Lung microvascular endothelial cell (primary cell): ENCODE data around the gene ARSI. TPM values are rescaled to one million over a fixed set of nuclear protein-coding genes. Genes with fewer than 3 reads are reported as not detected.

Source experiments
- DNase-seq, 2 donors: peaks; one replicate each; pipeline versions ENCODE4 v3.0.0 to v3.0.0-alpha.2; 2010; ENCODE audit warnings: low read depth in 2 of 2
- total RNA-seq: library from RNA; depleted of rRNA; stranded (reverse); fragments of >200 nt; gene quantifications from 2 replicates; pipeline ENCODE4 v1.2.1, GENCODE V29; 2014

The ARSI gene
- total RNA-seq, result 0.22 TPM in 1 of 2 replicates, not detected in the other

DNA sequence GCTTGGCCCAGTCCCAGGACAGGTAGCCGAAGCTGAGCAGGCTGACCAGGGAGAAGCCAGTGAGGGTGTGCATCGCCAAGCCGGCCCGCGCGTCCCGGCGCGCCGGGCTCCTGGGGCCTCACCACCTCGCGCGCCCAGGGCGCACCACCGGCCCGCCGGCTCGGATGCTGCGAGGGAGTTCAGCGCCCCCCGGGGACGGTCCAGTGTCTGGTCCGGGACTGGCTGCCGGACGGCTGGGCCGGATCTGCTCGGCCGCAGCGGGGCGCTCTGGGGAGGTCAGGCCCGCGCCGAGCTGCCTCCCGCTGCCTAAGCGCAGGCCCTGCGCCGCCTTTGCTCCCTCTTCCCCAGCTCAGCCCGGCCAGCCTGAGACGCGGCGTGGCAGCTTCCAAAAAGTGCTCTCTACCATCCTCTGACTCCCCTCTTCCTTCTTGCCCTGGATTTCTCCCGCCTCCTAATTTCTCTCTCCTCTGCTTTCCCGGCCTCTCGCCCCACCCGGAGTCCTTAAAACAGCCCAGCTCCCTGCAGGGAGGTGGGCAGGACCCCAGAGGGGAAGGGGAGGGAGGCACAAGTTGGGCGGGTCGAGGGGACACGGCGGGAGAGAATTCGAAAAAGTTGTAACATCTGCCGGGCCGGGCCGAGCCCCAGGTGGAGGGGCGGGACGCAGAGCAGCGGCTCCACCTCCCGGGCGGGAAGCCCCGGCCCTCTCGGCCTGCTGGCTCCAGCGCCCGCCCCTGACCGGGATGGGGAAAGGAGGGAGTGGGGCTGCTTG, at the start of gene ARSI:
ARSI (minus strand) TSS at position 605 of the 769 bp plus-strand sequence; CDS start at position 73, 532 bp downstream.
- peak; percentile 11 to 27 for DNase-seq

DNA sequence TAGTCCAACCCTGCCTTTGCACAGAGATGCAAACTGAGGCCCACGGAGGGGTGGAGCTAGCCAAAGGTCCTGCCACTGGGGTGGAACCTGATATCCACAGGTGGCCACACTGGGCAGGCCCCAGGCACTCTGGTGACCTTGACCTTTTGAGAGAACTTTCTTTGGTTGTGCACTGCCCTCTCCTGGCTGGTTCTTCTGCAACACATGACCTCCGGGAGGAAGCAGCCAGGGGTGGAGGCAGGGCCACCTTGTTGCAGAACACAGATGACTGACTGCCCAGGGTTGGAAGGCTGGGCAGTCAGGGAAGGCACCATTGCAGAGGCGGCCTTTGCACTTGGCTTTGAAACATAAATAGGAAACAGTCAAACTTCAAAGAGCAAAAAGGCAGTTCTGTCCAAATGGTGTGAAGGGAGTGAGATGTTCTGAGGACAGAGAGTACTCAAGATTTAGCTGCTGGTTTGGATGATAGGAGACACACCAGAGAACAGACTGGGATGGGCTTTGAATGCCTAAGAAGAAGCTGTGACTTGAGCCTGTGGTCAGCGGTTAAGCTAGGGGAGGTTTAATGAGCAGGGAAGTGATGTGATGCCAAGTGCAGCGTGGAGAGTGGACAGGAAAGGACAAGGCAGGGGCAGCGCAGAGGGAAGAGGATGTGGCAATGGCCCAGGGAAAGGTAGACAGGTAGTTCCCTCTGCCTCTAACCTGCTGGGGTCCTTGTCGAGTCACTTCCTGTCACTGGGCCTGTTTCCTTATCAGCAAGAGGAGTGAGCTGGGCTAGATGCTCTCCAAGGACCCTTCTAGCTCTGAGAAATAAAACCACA, 48.0 kb upstream of the ARSI start:
- DNase-seq, result peak; percentile 68 to 71

DNA sequence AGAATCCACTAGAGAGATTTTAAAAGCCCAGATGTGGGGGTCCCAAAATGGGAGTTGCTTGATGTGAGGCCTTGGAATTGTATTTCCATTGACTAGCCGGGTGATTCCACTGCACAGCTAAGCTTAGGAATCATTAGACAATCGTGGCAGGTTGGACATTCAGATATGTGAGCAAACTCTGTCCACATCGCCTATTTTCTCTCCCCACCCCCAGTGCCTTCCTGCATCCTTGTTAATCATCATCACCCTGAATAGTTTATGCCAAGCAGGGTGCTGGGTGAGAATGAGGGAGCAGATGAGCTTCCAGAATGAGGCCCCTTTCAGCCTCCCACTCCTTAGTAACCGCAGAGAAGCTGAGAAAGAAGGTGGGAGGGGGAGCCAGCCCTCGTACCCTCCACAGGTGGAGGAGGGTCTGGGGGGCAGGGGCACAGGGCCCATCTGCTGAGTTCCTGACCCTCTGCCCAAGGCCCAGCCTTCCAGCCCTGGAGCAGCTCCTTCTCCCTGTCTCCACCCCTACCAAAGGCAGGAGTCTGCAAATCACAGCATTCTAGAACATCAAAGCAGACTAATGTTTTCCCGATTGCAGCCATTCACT, 47.1 kb upstream of the ARSI start:
- DNase-seq, result no peak

DNA sequence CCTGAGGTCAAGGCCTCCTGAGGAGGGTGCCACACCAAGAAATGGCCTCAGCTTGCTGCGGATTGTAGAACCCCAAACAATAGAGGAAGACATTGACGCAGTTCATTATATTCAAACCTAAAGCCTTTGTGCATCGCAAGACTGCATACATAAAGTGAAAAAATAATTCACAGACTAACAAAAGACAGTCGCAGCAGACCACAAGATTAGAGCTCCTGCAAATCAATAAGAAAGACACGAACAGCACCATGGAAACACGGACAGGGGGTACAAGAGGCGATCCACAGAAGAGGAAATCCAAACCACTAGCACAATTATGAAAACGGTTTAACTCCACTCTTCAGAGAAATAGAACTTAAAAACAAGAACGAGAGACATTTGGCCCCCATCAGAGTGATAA, 44.7 kb upstream of the ARSI start:
- DNase-seq, result no peak

DNA sequence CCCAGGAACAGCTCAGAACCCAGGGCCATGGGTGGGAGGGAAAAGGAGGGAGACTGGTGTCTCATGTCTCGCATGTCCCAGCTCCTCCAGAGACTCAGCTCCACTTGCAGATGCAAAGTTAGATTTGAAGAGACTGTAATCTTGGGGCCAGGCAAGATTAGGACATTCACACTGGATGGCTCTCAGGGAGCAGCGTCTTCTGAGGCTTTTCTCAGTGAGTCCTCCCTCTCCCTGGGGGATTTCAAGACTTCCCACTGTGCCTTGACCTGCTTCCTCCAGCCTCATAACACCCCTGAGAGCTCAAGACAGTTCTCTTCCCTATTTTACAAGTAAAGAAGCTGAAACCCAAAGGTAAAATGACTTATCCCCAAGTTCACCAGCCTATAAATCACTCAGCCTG, 44.3 kb upstream of the ARSI start:
- DNase-seq, result no peak

DNA sequence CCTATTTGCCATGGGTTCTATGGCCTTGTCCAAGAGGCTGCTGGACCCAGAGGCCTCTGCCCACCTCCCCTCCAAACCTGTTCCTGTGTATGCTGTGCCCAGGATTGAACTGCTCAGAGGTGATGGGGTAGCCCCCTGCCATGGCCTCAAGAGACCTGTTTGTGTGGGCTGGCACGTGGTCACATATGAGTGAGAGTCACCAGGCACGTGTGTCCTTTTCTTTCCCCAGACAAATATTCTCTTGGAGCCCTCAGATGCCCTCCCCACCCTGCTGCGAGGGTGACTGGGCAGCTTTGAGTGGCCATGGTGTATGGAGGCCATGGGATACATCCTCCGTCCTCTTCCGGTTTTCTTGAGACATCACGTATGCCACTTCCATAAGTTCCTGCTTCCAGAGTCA, 43.9 kb upstream of the ARSI start:
- DNase-seq, result no peak

DNA sequence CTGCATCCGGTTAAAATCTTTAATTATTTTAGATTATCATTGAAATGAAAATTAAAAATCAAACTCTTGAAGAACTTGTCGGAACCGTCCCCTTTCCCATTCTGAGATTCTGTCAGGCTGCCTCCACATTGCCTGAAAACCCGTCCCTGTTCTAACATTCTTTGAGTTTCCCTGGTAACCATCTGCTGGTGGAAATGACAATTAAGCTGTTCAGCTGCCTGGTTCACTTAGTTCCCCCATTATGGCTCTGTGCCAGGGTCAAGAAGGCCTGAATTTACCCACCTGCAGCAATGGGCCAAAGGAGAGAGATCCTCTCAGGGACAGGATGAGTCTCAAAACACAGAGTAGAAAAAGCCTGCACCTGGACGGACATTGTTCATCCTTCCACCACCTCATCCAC, 43.0 kb upstream of the ARSI start:
- no peak for DNase-seq

DNA sequence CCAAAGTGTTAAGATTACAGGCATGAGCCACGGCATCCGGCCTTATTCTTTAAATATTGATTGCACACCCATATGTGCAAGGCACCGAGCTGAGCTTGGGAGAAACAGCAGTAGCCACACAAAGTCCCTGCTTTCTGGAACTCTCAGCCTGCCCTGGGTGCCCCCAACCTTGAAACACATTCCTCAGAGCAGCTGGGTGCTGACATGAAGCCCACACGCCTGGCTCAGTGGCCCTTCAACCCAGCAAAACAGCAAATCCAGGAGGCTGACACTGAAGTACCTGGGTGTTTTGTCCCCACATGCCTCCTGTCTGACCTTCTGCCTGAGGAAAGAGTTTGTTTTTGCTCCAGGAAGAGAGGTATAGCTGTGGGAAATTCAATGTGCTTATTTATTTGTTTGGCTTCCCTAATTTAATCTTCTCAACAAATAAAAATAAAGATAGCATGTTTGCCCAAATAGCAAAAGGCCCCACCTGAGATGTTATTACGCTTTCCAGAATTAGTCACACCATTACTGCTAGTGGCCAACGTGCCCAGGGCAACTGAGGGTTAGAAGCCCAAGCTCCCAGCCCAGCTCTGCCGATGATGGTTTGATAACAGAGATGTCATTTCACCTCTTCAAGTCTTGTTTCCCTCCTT, 41.4 kb upstream of the ARSI start:
- DNase-seq, result no peak

DNA sequence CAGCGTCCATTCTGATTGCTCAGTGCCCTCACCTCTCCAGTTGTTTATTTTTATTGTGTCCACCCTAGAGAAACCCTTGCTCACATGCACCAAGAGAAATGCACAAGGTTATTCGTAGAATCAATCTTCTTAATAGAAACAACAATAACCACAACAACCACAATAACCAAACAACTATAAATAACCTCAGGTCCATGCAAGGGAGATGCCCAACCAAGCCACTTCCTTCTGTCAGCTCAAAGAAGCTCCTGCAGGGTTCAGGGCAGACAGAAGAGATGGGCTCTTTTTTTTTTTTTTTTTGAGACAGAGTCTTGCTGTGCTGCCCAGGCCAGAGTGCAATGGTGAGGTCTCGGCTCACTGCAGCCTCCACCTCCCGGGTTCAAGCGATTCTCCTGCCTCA, 39.9 kb upstream of the ARSI start:
- DNase-seq, result no peak

DNA sequence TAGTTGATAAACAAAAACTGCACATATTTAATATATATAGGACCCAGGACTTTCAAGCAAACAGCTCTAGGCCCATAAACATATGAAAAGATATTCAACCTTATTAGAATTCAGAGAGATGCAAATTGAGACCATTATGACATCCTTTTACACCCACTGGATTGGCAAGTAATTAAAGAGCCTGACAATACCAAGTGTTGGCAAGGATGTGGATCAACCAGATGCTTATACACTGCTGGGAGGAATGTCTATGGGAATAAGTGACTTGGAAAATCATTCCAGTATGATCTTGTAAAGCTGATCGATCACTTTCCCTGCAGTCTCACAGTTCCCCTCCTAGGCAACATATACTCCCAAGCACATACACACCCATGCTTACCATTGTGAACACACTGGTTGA, 39.3 kb upstream of the ARSI start:
- DNase-seq, result no peak

DNA sequence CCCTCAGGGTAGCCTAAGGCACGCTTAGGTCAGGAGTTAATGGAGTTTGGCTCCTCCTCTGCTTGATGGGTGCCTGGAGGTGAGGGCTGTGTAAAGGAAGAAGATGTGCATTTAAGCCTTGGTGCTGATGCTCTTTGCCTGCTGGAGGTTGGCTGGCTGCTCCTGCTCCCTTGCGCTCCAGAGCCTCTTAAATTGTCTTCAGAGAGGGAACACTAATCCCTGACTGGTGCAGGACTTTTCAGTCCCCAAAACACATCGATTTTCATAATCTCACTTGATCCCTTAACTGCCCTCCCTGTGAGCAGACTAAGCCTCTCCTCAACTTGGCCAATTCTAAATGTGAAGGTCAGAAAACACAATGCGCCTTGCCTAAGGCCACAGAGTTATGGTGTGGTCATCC, 38.6 kb upstream of the ARSI start:
- no peak for DNase-seq

DNA sequence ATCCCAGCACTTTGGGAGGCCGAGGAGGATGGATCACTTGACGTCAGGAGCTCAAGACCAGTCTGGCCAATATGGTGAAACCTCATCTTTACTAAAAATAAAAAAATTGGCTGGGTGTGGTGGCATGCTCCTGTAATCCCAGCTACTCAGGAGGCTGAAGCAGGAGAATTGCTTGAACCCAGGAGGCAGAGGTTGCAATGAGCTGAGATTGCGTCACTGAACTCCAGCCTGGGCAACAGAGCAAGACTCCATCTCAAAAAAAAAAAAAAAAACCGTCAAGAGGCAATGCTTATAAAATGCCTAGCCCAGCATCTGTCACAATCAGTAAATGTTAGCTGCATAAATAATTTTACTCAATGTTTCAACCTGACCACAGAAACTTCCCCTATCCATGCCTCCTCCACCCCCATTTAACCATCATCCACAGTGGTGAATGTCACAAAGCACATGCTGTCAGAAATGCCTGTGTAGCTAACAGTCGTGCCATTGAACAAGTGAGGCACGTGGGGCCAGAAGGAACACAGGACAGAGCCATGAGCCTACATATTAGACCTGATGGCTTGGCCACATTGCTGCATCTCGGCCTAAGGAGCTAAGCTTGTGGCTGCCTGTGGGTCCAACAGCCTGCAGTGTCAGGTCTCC, 38.0 kb upstream of the ARSI start:
- DNase-seq, result no peak

DNA sequence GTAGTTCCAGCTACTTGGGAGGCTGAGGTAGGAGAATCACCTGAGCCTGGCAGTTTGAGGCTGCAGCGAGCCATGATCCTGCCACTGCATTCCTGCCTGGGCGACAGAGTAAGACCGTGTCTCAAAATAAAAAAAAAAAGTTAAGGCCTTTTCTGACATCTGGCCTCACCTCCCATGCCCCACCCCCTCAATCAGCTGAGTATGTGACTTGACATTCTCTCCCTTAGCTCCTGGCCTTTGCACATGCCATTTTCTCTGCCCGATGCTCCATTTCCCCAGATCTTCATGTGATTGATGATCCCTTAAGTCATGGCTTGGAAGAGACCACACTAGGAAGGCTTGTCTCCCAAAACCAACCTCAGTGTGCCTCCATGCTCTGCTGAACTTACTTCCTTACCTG, 37.1 kb upstream of the ARSI start:
- DNase-seq, result no peak

DNA sequence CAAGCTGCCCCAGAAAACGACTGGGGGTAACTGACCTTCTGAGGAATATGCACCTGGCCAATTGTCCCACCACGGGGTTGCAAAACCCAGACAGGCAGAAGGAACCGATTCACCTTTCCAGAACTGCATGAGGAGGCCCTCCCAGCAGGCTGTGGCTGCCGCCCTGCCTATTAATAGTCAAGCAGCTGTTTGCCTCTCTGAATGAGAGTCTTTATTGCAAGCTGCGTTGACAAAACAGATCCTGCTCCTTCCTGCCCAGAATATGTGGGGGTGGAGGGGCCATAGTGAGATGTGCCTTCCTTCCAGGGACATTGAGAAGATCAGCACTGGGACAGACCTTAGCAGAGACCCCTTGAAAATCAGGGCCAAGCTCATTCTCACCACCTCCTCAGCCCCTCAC, 36.5 kb upstream of the ARSI start:
- DNase-seq, result no peak

DNA sequence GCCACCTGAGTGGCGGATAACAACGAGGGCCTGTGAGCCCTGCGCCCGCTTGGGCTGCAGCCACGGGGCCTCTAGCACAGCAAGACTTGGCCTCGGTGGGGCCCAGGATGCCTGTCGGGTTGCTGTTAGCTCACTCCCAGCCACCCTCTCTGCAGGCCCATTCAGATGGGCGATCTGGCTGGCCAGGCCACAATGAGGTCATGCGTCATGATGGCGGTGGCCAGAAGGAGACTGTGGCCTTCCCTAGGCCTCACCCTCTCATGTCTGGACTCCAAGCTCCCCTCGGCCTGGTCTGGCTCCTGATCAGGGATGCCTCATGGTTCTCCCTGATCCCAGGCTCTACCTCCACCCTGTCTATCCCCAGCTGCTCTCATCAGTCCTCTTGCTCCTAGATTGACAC, 35.8 kb upstream of the ARSI start:
- no peak for DNase-seq

DNA sequence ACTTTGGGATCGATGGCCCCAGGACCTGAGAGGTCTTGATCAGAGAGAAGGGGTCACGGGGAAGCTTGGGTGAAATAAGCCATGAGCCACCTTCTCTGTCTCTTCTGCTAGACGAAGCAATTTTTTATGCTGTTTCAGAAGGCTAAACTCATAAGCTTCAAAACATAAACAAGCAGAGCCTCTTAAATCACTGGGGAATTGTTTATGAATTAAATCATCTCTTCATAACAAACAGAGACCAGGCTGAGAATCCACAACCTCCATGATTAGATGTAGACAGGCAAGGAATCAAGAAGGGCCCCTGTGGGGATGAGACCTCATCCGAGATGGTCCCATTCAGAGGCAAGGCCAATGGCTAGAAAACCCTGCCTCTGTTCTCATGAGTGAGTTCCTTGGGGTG, 33.1 kb upstream of the ARSI start:
- no peak for DNase-seq

DNA sequence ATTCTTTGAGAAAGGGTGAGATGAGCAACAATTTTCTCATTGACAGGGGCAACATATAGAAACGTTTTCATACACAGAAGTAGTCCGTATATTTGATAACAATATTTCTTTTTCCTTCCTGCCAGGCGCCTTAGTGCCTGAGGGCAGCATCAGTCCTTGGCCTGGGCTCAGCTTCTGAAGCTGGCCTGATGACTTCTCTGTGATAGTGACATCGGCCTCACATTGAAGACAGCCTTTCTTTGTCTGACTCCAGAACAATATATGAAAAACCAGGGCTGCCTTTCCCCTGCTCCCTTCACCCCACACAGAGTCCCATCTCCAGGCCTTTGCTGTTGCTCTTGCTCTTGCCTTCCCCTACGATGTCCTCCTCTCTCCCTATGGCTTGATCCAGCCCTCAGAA, 30.7 kb upstream of the ARSI start:
- DNase-seq, result no peak

DNA sequence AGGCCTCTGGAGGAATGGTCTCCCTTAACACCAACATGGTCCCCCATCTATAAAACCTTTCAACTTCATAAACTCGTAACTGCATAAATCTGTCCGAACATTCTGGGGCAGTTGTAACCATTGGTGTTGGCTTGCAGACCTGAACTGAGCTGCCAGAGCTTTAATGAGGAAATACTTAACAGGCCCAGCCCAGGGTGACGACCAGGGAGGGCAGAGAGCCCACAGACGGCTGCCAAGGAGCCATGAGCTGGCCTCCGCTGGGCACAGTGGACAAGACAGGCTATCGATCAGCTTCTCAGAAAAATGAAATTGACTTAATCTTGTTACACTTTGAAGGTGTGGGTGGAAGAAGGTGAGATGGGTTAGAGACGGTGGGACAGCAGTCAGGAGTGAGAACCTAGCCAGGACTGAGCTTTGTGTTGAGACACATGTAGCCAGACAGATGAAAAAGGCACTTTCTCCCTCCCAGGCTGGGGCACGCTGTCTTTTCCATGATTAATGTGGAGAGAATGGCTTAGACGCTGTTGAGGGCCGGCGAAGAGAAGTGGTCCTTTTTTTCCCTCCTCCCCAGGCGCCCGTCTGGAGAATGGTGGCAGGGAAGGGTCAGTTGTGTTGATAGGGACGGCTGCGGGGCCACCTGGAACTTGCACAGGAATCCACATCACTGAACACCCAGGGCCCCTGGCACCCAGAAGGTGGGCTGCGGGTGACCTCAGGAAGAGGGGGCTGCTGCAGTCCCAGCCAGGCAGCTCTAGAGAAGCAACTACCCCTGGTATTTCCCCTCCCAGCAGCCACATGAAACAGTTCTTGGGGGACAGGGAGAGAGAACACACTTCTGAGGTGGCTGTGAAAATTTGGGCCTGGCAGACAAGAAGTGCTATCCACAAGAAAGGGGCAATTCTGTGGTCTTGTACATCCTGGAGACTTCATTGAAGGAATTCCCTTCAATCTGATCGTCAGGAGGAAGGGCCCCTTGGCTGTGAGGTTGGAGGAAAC, 27.5 kb upstream of the ARSI start:
- no peak for DNase-seq

DNA sequence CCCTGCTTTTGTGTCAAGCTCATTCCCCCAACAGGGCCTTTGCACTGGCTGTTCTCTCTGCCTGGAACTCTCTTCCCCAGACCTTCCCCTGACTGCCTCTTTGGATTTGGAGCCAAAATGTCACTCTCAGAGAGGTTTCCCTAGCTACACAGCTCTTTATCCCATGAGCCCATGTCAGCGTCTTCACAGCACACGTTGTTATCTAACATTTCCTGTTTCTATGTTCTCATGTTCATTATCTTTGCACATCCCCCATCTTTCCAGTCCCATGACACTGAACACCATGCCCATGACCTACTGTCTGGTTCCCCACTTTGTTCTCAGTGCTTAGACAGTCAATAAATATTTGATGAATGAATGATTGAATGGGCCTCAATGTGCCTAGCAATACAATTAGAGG, 26.3 kb upstream of the ARSI start:
- DNase-seq, result peak in 1 of 2 donors; percentile 31

DNA sequence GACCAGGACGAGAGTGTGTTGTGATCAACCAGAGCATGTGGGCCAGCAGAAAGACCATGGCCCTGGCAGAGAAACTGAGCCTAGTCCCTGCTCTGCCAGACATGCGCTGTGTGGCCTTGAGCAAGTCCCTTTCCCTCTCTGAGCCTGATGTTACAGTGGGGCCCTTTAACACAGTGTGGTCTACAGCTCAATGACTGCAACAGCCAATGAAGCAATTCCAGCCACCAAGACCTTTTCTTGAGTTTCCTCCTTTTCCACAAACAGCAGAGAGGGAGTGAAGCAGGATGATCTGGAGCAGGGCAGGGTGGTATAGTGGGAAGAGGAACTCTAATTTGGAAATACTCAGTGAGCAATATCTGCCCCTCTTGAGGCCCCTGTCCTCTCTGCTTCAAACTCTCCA, 25.8 kb upstream of the ARSI start:
- DNase-seq, result no peak
